Left ventricle myocardium inferior (tissue), 1 donor: ENCODE data around the gene OR10A3. TPM values are rescaled to one million over a fixed set of nuclear protein-coding genes. Genes with fewer than 3 reads are reported as not detected.

ENCODE experiments used
- DNase-seq: peaks from one replicate; pipeline ENCODE4 v3.0.0-alpha.2; 2020
- H3K27ac ChIP-seq: fragments of 200-600 bp; replicated peaks from 2 replicates; pipeline ENCODE4 v1.8.0; 2021
- H3K27me3 ChIP-seq: fragments of 200-600 bp; 2 replicates; pipeline ENCODE4 v1.8.0; 2021; ENCODE audit warnings: low read depth
- H3K36me3 ChIP-seq: fragments of 200-600 bp; 2 replicates; pipeline ENCODE4 v1.8.0; 2021
- H3K4me1 ChIP-seq: fragments of 200-600 bp; 2 replicates; pipeline ENCODE4 v1.8.0; 2021
- H3K4me3 ChIP-seq: fragments of 200-600 bp; 2 replicates; pipeline ENCODE4 v1.8.0; 2021; ENCODE audit warnings: mild to moderate bottlenecking, moderate library complexity
- H3K9me3 ChIP-seq: fragments of 200-600 bp; replicated peaks from 2 replicates; pipeline ENCODE4 v1.8.0; 2021
- intact Hi-C: fragments of 100-400 bp; cut with micrococcal nuclease; formaldehyde crosslinking; loops from one replicate; pipeline ENCODE4 v1.11.0; 2022
- total RNA-seq: library from RNA; stranded (reverse); fragmentation: NEBNext Ultra II Directional; extraction: Animal tissue kit (Norgen Biotek cat#: 25700); gene quantifications from one replicate; pipeline ENCODE4 v1.2.1, GENCODE V29; 2021
- TF ChIP-seq, protein P1 (sequence below): fragments of 200-600 bp; IDR thresholded peaks from 2 replicates; pipeline ENCODE4 v1.8.0; 2021; ENCODE audit warnings: antibody characterized with exemption, mild to moderate bottlenecking, borderline replicate concordance
- donor health status: DM: no; HTN: yes; CAD: no; lungs with severe emphysema.

Gene OR10A3
- total RNA-seq, 1 donor from 2014 or later = not detected

GRCh38 chr11:7964873-7965272 lies 23.4 kb upstream of the OR10A3 start:
- intact Hi-C loops = no loop called here
- Histone ChIP-seq H3K36me3 (no peaks in the 10 kb centered on the region), H3K27me3 (peaks cover 14% of the 10 kb centered on the region), H3K27ac (no peak overlapping the region), H3K4me1 (no peaks in the 10 kb centered on the region), H3K9me3 (no peaks in the 10 kb centered on the region), H3K4me3 (no peak overlapping the region)
- no peak for DNase-seq
- TF ChIP-seq, protein P1, sequence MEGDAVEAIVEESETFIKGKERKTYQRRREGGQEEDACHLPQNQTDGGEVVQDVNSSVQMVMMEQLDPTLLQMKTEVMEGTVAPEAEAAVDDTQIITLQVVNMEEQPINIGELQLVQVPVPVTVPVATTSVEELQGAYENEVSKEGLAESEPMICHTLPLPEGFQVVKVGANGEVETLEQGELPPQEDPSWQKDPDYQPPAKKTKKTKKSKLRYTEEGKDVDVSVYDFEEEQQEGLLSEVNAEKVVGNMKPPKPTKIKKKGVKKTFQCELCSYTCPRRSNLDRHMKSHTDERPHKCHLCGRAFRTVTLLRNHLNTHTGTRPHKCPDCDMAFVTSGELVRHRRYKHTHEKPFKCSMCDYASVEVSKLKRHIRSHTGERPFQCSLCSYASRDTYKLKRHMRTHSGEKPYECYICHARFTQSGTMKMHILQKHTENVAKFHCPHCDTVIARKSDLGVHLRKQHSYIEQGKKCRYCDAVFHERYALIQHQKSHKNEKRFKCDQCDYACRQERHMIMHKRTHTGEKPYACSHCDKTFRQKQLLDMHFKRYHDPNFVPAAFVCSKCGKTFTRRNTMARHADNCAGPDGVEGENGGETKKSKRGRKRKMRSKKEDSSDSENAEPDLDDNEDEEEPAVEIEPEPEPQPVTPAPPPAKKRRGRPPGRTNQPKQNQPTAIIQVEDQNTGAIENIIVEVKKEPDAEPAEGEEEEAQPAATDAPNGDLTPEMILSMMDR = no peak

DNA sequence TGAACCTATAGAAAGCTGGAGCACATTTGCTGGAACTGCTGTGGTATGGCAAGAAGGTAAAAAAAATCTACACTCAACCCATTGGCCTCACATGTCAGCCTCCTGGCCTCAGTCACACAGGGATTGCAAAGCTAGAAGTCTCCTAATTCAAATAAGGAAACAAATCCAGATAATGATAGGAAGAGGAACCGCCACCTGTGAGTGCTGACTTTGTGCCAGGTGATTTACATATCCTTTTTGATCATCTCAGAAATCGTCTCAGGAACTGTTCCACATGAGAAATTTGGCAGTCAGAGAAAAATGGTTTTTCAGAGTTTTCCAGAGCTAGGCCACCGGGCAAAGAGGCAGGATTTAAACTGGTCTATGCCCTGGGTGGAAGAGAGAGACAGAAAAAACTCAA lies 22.8 kb upstream of the OR10A3 start:
- Histone ChIP-seq H3K36me3 (no peaks in the 10 kb centered on the region), H3K9me3 (no peaks in the 10 kb centered on the region), H3K4me1 (no peaks in the 10 kb centered on the region), H3K4me3 (no peak overlapping the region), H3K27ac (no peak overlapping the region), H3K27me3 (peaks cover 18% of the 10 kb centered on the region)
- DNase-seq = no peak
- intact Hi-C loops = no loop called here
- TF ChIP-seq, protein P1 = no peak

DNA sequence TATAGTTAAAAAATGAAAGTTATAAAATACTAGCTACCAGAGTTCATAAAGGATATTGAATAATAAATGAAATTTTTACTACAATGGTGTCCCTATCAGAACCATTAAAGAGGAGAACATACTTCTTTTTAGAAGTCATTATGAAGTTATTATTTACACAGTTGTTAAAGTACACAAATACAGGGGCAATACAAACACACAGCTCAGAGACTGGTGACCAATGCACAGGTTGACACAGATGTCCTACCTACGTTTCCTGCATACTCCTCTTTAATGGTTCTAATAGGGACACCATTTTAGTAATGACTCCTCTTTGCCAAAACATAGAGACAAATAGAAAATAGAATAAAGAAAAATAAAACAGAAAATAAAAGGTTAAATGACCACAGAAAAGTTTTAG lies 13.7 kb upstream of the OR10A3 start:
- DNase-seq = no peak
- H3K4me3 ChIP-seq = no peak overlapping the region
- no peaks in the 10 kb centered on the region for H3K4me1 ChIP-seq
- H3K9me3 ChIP-seq = peaks cover 7% of the 10 kb centered on the region
- H3K36me3 ChIP-seq = no peaks in the 10 kb centered on the region
- intact Hi-C loops = no loop called here
- H3K27me3 ChIP-seq = peaks cover 20% of the 10 kb centered on the region
- H3K27ac ChIP-seq = no peak overlapping the region
- TF ChIP-seq, protein P1 = no peak

- peaks cover 8% of the 10 kb centered on the region for H3K9me3 ChIP-seq
- TF ChIP-seq, protein P1 = no peak
- H3K27ac ChIP-seq = no peak overlapping the region
- no peak overlapping the region for H3K4me3 ChIP-seq
- H3K4me1 ChIP-seq = no peaks in the 10 kb centered on the region
- no peaks in the 10 kb centered on the region for H3K36me3 ChIP-seq
- no peak for DNase-seq
- peaks cover 25% of the 10 kb centered on the region for H3K27me3 ChIP-seq
- intact Hi-C loops = no loop called here
Observed at GRCh38 chr11:7949934-7950333, 8.4 kb upstream of the OR10A3 start.

DNA sequence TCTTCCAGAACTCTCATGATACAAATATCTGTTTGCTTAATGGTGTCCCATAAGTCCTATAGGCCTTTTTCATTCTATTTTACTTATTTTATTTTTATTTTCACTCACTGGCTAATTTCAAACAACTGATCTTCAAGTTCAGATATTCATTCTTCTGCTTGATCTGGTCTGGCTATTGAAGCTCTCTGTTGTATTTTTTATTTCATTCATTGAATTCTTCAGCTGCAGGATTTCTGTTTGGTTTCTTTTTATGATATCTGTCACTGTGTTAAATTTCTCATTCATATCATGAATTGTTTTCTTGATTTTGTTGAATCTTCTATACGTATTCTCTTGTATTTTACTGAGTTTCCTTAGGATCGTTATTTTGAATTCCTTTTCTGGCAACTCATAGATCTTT lies 2.6 kb upstream of the OR10A3 start:
- Histone ChIP-seq H3K4me3 (no peak overlapping the region), H3K27me3 (peaks cover 25% of the 10 kb centered on the region), H3K36me3 (no peaks in the 10 kb centered on the region), H3K9me3 (peaks cover 42% of the 10 kb centered on the region), H3K4me1 (no peaks in the 10 kb centered on the region), H3K27ac (no peak overlapping the region)
- intact Hi-C loops = no loop called here
- no peak for DNase-seq
- TF ChIP-seq, protein P1 = no peak

DNA sequence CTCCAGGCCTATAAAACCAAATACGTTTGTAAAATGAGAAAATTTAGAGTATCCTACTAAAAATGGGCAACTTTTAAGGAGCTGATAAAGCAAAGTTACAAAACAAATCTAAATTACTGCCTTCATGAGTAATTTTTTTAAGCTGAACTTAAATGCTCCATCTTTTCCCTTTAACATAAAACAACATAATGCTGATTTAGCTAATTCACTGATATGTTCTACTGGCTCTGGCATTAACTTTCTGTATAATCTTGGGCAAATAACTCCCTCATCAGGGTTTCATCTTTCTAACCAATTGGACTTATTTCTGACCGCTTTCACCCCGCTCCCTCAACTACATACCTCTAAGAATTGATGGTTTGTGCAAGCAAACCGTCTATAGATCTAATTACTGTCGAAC lies 362 bp downstream of the OR10A3 start:
- intact Hi-C loops = no loop called here
- no peaks in the 10 kb centered on the region for H3K36me3 ChIP-seq

More for the DNA sequence above, 362 bp downstream of the OR10A3 start:
- Histone ChIP-seq H3K4me3 (no peak overlapping the region), H3K9me3 (peaks cover 42% of the 10 kb centered on the region), H3K27ac (no peak overlapping the region), H3K4me1 (no peaks in the 10 kb centered on the region), H3K27me3 (peaks cover 4% of the 10 kb centered on the region)
- TF ChIP-seq, protein P1 = no peak
- DNase-seq = no peak
